Measurements from ENCODE around the gene ATP8A2.

- TF ChIP-seq EP300 (IDR thresholded peaks at IDR 0.05; ENCODE audit: borderline replicate concordance in 1 of 2, control insufficient read depth in 1 of 2, low read depth in 2 of 2, low read length in 2 of 2) = no peak
- TF ChIP-seq SUZ12 (IDR thresholded peaks at IDR 0.05; ENCODE audit: unreplicated experiment) = no peak
- TF ChIP-seq MYC (IDR thresholded peaks at IDR 0.05; ENCODE audit: insufficient read depth, insufficient read length, insufficient replicate concordance, low read length, severe bottlenecking) = no peak
- TF ChIP-seq, protein P1, sequence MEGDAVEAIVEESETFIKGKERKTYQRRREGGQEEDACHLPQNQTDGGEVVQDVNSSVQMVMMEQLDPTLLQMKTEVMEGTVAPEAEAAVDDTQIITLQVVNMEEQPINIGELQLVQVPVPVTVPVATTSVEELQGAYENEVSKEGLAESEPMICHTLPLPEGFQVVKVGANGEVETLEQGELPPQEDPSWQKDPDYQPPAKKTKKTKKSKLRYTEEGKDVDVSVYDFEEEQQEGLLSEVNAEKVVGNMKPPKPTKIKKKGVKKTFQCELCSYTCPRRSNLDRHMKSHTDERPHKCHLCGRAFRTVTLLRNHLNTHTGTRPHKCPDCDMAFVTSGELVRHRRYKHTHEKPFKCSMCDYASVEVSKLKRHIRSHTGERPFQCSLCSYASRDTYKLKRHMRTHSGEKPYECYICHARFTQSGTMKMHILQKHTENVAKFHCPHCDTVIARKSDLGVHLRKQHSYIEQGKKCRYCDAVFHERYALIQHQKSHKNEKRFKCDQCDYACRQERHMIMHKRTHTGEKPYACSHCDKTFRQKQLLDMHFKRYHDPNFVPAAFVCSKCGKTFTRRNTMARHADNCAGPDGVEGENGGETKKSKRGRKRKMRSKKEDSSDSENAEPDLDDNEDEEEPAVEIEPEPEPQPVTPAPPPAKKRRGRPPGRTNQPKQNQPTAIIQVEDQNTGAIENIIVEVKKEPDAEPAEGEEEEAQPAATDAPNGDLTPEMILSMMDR (IDR thresholded peaks at IDR 0.05 in 2 of 3, conservative IDR thresholded peaks at IDR 0.05 in 1 of 3; ENCODE audit: control insufficient read depth in 2 of 3, extremely low read depth in 1 of 3, insufficient read depth in 1 of 3, low read depth in 3 of 3, low read length in 3 of 3) = no peak
- TF ChIP-seq POLR2A (IDR thresholded peaks at IDR 0.05; ENCODE audit: low read depth, low read length) = no peak
- TF ChIP-seq ZNF207 (IDR thresholded peaks at IDR 0.05; ENCODE audit: borderline replicate concordance) = no peak
- no peak for TF ChIP-seq ZNF274 (IDR thresholded peaks at IDR 0.05; ENCODE audit: insufficient read depth, insufficient read length)
Measured at GRCh38 chr13:25608181-25608580, 236.4 kb downstream of the ATP8A2 start.

All from GM12878 (cell line).